Esophagus squamous epithelium (tissue), 5 donors: Measurements from ENCODE around the gene ATP6V0E2. TPM values are rescaled to one million over a fixed set of nuclear protein-coding genes. Genes with fewer than 3 reads are reported as not detected.

Experiments
- DNase-seq: peaks from one replicate; lab custom pipeline; 2025; lab: John Stamatoyannopoulos, UW
- H3K27ac ChIP-seq, 4 donors: fragments of 200-600 bp; sonication (generic); one replicate each; pipeline ENCODE4 v1.5.1; 2016 to 2019; ENCODE audit warnings: mild to moderate bottlenecking in 1 of 4
- H3K27me3 ChIP-seq, 4 donors: fragments of 200-600 bp; sonication (generic); 1 replicate in 3 of 4; 2 replicates in 1 of 4; pipeline versions ENCODE4 v1.5.1 to v1.6.0; 2017 to 2021; ENCODE audit warnings: antibody characterized with exemption in 1 of 4
- H3K36me3 ChIP-seq, 3 donors: fragments of 200-600 bp; sonication (generic); one replicate each; pipeline ENCODE4 v1.5.1; 2016 to 2019
- H3K4me1 ChIP-seq, 3 donors: fragments of 200-600 bp; sonication (generic); one replicate each; pipeline ENCODE4 v1.5.1; 2017 to 2019
- H3K4me3 ChIP-seq, 4 donors: fragments of 200-600 bp; sonication (generic); 1 replicate in 3 of 4; 2 replicates in 1 of 4; pipeline ENCODE4 v1.5.1; 2016 to 2019; ENCODE audit warnings: mild to moderate bottlenecking in 2 of 4, moderate library complexity in 1 of 4
- H3K9me3 ChIP-seq, 3 donors: fragments of 200-600 bp; sonication (generic); one replicate each; pipeline ENCODE4 v1.5.1; 2016 to 2019
- CTCF ChIP-seq, 6 experiments: fragments of 450-650 bp in 4 of 6; fragments of 200-600 bp in 2 of 6; sonication (generic) in 2 of 6; IDR thresholded peaks; one replicate each; pipeline ENCODE4 v1.5.1; 2016 to 2019; ENCODE audit warnings: antibody characterized with exemption in 6 of 6, mild to moderate bottlenecking in 4 of 6, moderate library complexity in 4 of 6
- POLR2A ChIP-seq, 4 donors: fragments of 450-650 bp; IDR thresholded peaks; one replicate each; pipeline ENCODE4 v1.6.1; 2017; ENCODE audit warnings: antibody characterized with exemption in 4 of 4, mild to moderate bottlenecking in 4 of 4, moderate library complexity in 3 of 4
- WGBS, 2 donors: methylation state at CpG; one replicate each; pipeline ENCODE4 v1.1.5; 2018; 5-methylcytosine and 5-hydroxymethylcytosine counted together
- intact Hi-C: fragments of 100-400 bp; cut with DNase I; formaldehyde crosslinking; loops from one replicate; pipeline ENCODE4 v1.15.0; 2022
- total RNA-seq, 4 donors: library from RNA; depleted of rRNA; stranded (reverse); fragments of >200 nt; gene quantifications; one replicate each; pipeline ENCODE4 v1.1.0, GENCODE V29; 2016
- donor health status: DM: yes; HTN: yes; CAD: no.

ATP6V0E2 gene
- total RNA-seq, result 10 to 100 TPM in 1 of 4 donors, 1 to 10 TPM in 3; 5.1 to 22.9 (median 8.2) TPM

- Histone ChIP-seq H3K9me3 (no peaks in the 10 kb centered on the region), H3K27ac (peak within 1 kb of the TSS; percentile 82 to 93 (median 90)), H3K4me1 (peaks cover 5 to 55% (median 21%) of the 10 kb centered on the region in 3 donors), H3K4me3 (peak within 1 kb of the TSS; percentile 71 to 90 (median 83)), H3K36me3 (peaks cover 0 to 3% (median 0%) of the 10 kb centered on the region in 3 donors), H3K27me3 (no peaks in the 10 kb centered on the region)
- TF ChIP-seq CTCF (IDR thresholded peaks at IDR 0.05), result peak in 1 of 6 experiments; percentile 32
- TF ChIP-seq POLR2A (IDR thresholded peaks at IDR 0.05), result peak in 2 of 4 donors; percentile 59 to 73
- peak; percentile 64 for DNase-seq
- whole genome bisulfite sequencing, 2 donors, result 0 to 1% methylated on average over 19 to 23 of the region's 93 CpGs
- intact Hi-C loops, result no loop called here
Observed at GRCh38 chr7:149873074-149873969, at the start of gene ATP6V0E2. Gene ATP6V0E2 (plus strand): TSS chr7:149873969. CDS start chr7:149874066, 97 bp downstream.

GRCh38 chr7:149824301-149824741 is 49.4 kb upstream of the ATP6V0E2 start:
- Histone ChIP-seq H3K4me1 (peaks cover 0 to 15% (median 0%) of the 10 kb centered on the region in 3 donors), H3K36me3 (no peaks in the 10 kb centered on the region), H3K4me3 (no peak overlapping the region), H3K9me3 (no peaks in the 10 kb centered on the region), H3K27me3 (no peaks in the 10 kb centered on the region), H3K27ac (no peak overlapping the region)
- intact Hi-C loops, result no loop called here
- WGBS, 2 donors, result 50% methylated on average over 1 of the region's 13 CpGs; no CpG with 5 or more reads in 1 of the 2 donors
- no peak for DNase-seq
- no peak for TF ChIP-seq CTCF (IDR thresholded peaks at IDR 0.05)
- no peak for TF ChIP-seq POLR2A (IDR thresholded peaks at IDR 0.05)

GRCh38 chr7:149824748-149825566 is 48.8 kb upstream of the ATP6V0E2 start:
- Histone ChIP-seq H3K4me1 (peaks cover 0 to 15% (median 0%) of the 10 kb centered on the region in 3 donors), H3K9me3 (no peaks in the 10 kb centered on the region), H3K27me3 (peaks cover 0 to under 1% (median 0%) of the 10 kb centered on the region in 4 donors), H3K4me3 (no peak overlapping the region), H3K27ac (no peak overlapping the region), H3K36me3 (no peaks in the 10 kb centered on the region)
- WGBS, 2 donors, result 89 to 93% methylated on average over 8 to 11 of the region's 19 CpGs
- no peak for TF ChIP-seq POLR2A (IDR thresholded peaks at IDR 0.05)
- no peak for TF ChIP-seq CTCF (IDR thresholded peaks at IDR 0.05)
- DNase-seq, result no peak
- intact Hi-C loops, result no loop called here

GRCh38 chr7:149825567-149826343 is 48.0 kb upstream of the ATP6V0E2 start:
- Histone ChIP-seq H3K27me3 (peaks cover 0 to 9% (median 0%) of the 10 kb centered on the region in 4 donors), H3K4me3 (no peak overlapping the region), H3K4me1 (peaks cover 0 to 15% (median 0%) of the 10 kb centered on the region in 3 donors), H3K36me3 (no peaks in the 10 kb centered on the region), H3K27ac (peak overlapping the region in 1 of 4 donors; percentile 52), H3K9me3 (no peaks in the 10 kb centered on the region)
- intact Hi-C loops, result no loop called here
- WGBS, 2 donors, result 82% methylated on average over 3 of the region's 19 CpGs; no CpG with 5 or more reads in 1 of the 2 donors
- no peak for DNase-seq
- TF ChIP-seq POLR2A (IDR thresholded peaks at IDR 0.05) (no peak), CTCF (IDR thresholded peaks at IDR 0.05) (no peak)
